ENCODE data around the gene FAM120B.
"Not testable (repeated sequence)": the region's sequence is repeated elsewhere in the genome, so short reads cannot be mapped to it uniquely, and the experiment has no call there.

FAM120B gene, protein sequence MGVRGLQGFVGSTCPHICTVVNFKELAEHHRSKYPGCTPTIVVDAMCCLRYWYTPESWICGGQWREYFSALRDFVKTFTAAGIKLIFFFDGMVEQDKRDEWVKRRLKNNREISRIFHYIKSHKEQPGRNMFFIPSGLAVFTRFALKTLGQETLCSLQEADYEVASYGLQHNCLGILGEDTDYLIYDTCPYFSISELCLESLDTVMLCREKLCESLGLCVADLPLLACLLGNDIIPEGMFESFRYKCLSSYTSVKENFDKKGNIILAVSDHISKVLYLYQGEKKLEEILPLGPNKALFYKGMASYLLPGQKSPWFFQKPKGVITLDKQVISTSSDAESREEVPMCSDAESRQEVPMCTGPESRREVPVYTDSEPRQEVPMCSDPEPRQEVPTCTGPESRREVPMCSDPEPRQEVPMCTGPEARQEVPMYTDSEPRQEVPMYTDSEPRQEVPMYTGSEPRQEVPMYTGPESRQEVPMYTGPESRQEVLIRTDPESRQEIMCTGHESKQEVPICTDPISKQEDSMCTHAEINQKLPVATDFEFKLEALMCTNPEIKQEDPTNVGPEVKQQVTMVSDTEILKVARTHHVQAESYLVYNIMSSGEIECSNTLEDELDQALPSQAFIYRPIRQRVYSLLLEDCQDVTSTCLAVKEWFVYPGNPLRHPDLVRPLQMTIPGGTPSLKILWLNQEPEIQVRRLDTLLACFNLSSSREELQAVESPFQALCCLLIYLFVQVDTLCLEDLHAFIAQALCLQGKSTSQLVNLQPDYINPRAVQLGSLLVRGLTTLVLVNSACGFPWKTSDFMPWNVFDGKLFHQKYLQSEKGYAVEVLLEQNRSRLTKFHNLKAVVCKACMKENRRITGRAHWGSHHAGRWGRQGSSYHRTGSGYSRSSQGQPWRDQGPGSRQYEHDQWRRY

DNA sequence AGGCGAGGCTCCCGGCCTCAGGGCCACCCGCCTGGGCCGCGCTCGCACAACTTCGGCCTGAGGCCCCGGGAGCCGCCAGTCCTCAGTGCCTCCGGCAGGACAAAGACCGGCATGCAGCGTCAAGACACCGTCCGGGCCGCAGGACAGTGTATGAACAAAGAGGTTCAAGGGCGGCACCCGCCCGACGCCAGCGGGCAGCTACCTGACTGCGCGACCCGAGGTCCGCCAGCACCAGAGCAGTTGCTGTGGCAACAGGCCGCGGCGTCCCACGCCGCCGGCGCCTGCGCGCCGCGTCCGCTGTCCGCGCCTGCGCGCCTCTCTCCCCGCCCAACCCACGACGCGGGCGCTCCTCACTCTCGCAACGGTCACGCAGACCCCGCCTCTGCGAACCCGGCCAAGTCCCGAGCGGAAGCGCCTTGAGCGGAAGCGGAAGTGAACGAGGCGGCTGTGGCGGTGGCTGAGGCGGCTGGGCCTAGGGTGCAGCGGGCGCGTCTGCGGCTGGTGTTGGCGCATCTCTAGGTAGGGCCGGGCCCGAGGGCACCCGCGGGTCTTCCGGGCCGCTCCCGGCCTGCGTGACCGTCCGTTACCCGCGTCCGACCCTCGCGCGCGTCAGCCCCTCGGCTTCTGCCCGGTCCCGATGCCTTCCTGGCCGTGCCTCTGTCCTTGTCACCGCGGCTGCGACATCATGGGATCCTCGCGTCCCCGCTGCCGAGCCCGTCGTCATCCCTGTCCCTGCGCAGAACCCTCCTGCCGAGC is at the start of gene FAM120B:
FAM120B (plus strand) TSS at position 435 of the 756 bp plus-strand sequence. CDS start 10,633 bp downstream, outside the sequence.
- peak; percentile 88 for DNase-seq

DNA sequence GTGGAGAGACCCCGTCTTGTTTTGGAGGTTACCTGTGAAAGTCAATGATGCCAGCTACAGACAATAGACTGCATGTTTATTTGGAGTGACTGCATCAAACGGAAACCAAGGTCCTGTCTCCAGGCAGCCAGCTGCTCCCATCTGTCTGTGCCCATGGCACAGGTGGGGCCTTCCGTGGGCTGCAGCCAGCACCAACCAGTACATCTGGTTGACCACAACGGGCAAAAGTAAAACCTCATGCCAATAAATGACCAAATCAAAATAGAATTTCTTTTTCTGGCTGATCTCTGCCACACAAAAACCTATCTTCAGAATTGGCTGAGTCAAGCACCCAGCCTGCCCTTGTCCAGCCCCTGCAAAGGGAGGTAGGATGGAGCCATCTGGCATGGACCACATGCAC is 49.2 kb upstream of the FAM120B start:
- no peak for DNase-seq

- DNase-seq, result no peak
These were observed 48.2 kb upstream of the FAM120B start for GRCh38 chr6:170258407-170258806.

DNA sequence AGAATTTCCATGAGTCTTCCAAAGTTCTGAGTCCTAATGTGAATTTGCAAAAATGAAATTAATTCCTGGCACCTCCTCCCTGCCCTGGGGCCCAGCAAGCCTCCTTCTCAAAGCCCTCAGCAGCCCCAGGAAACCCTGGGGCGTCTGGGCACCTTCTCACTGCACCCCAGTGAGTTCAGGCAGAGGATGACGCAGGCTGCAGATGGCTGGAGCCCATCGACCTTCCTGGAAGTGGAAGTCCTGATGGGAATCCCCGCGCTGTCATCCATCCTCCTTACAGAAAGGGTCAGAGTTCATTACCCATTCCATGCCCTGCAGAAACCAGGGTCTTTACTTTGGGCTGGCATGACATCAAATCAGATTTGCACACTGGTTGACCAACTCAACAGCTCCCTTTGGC is 47.3 kb upstream of the FAM120B start:
- DNase-seq, result no peak

DNA sequence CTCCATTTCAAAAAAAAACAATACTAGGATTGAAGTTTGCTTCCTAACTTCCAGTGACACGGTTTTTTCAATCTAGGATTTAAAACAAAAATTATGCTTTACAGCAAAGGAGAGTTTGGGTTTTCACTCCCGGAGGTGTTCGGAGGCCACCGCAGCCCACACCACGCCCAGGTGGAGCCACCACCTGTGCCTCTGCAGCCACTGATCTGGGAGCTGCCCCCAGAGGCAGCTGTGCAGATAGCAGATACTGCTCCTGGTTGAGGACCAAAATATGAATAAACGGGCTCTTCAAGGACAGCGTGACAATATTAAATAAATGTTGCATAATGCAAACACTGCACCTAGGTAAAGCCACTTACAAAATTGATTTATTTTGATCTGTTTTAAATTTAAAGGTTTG is 45.9 kb upstream of the FAM120B start:
- no peak for DNase-seq

DNA sequence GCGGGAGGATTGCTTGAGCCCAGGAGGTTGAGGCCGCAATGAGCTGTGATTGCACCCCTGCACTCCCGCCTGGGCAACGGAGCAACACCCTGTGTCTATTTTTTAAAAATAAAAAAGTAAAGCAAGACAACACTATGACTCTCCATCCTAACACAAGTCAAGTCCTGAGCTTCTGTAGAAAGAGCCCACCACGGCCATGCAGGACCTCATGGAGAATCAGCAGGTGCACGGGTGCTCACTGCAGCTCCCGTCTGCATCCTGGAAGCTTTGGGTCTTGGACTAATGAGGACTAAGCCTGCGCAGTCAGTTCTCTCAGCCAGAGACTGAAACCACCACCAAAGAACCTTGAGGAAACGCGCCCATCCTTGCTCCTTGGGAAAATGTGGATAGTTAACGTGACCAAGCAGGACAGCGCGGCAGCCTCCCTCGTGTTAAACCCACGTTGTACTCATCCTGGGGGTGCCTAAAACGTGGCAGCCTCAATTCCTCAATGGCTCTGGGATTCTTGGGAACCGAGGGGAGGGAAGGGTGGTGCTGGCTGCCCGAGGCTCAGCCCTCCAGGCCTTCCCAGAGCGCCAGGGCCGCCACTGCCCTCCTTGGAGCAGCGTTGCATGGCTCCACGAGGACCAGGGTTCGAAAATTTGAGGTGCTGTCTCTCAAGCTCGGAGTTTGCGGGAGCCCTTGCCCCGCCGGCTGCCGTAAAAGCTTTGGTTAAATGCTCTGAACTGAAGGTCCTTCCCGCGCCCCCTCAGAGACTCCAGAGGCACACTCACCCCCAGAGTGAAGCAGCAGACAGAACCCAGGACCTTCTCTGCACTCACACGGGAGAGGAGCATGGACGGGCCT is 44.7 kb upstream of the FAM120B start:
- DNase-seq, result no peak

DNA sequence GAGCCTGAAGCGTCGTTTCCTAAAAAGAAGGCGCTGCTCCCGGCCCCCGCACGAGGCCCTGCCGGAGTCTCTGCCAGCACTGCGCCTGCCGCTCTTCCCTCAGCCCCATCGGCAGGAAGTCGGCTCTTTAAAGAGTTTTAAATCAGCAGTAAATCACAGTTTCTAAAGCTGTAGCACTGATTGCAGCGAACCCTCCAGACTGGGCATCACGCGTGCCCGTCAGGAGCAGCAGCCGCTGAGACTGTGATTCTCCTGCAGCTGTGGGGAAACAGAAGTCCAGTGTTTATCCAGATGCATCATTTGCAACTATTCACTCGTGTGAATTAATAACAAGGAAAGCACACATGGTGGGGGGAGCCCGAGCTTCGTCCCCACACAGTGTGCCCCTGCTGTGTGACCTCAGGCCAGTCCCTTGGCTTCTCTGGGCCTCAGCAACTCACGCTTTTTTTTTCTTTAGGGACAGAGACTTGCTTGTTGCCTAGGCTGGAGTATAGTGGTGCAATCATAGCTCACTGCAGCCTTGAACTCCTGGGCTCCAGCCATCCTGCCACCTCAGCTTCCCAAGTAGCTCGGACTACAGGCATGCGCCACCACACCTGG is 44.0 kb upstream of the FAM120B start:
- DNase-seq, result no peak

GRCh38 chr6:170263410-170263809 is 43.1 kb upstream of the FAM120B start:
- DNase-seq, result no peak

DNA sequence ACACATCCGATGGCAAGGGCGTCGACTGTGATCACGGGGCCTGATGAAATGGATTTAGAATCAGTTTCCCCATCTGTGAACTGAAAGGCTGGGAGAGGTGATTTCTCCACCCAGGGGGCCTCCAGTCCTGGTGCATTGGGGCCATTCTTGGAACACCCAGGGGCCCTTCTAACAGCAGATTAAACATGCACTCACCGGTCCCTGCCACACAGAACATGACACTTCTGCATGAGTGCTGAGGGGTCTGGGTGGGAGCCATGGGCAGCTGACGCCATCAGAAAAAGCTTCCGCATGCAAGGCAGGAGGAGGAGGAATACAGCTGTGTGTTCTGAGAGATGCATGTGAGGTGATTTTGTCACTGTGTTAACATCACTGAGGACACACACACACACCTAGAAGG is 42.5 kb upstream of the FAM120B start:
- no peak for DNase-seq

- not testable (repeated sequence) for DNase-seq
These were observed 41.9 kb upstream of the FAM120B start for GRCh38 chr6:170264644-170265043.

GRCh38 chr6:170265655-170266054 is 40.9 kb upstream of the FAM120B start:
- DNase-seq, result no peak

DNA sequence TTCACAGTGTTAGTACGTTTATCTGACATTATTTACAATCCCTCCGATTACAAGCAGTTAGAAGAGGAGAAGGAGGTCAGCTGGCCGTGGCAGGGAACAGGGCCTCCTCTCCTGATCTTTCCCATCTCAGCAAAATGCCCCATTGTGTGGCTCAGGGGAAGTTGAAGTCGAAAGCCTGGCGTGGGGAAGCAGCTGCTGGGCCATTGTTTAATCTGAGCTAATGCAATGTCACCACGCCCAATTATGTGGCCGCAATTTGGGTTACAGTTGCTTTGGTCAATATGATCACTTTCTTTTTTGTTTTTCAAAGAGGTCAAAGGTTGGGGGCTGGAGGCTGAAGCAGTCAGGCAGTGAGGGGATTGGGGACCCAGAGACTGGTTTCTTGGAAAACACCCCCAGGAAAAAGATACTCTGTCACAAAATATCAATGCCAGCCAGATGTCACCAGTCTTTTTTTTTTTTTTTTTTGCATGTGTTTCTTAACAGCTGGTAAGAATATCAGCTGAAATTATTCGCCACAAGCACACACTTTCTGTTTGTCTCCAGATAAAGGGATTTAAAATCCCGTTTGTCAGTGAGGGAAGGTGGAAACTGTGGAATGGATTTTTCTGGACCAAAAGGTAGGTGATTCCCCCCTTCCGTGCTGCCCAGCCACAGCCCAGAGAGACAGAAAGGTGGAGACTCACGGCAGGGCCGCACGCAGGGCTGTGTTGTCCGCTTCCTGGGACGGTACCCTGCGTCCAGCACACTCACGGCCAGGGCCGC is 40.3 kb upstream of the FAM120B start:
- DNase-seq, result no peak

- no peak for DNase-seq
These were observed 38.9 kb upstream of the FAM120B start for GRCh38 chr6:170267688-170268087.

GRCh38 chr6:170268216-170269129 is 38.1 kb upstream of the FAM120B start:
- no peak for DNase-seq

DNA sequence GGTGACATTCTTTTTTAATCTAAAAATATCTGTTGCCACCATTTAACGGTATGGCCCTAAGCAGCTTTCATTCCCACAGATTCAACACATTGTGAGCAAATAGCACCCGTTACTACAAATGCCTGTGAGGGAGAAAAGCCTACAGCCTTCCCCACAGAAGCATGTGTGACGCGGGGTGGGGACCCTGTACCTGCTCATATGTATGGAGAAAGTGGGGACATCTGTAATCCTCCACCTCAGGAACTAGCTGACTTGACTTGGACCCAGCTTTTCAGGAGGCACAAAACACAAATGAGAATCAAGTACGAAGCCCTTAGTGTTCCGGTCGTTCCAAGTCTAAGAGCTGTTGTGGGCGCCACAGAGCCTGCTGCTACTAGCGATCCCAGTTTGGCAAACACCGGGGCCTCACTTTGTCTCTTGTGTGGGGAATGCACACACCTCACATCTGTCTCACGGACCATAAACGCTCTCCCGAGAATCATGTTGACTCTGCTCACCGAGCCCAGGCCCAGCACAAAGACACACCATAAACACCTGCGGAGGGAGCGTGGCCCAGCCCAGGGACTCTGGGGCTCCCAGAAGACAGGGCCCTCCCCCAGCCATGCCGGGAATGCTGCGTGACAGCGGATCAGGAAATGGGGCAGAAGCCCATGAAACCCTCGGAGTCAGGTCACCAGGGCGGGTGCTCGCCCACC is 37.3 kb upstream of the FAM120B start:
- no peak for DNase-seq

DNA sequence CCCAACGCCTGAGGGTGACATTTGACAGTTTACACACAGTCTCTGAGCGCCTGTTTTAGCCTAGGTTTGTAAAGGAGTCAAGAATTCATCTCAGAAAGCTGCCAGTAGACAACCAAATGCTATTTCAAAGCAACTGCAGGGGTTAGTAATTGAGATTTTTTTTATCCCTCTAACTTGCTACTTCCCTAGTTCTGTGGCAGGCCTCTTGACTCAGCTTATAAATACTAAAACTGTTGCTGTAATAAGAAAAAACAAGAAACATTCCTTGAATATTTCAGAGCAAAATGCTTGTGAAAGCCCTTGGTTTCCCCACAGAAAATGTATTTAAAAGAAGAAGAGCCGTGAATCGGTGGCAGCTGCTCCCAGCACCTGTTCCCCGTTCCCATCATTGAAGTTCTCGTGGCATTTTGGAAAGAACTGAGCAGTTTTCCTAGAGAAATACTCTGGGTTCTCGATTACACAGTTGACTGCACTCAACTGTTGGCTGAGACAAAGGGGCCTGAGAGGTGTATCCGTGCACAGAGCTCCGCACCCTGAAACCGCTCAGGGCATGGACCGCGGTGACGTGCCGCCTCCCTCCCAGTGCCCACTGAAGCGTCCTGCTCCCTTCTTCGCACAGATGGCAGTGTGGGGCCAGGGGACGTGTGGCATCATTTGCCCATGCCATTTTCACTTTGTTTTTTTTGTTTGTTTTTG is 36.6 kb upstream of the FAM120B start:
- no peak for DNase-seq

GRCh38 chr6:170270984-170271593 is 35.5 kb upstream of the FAM120B start:
- DNase-seq, result no peak

- peak; percentile 53 for DNase-seq
These were observed 34.7 kb upstream of the FAM120B start for GRCh38 chr6:170271771-170272314.

Data from activated T-cell treated with anti-CD3 and anti-CD28 coated beads for 4 hours (primary cell).